ENCODE data around the gene TRPV6.

Gene TRPV6

GRCh38 chr7:142847353-142847752 is 38.2 kb downstream of the TRPV6 start:
- no peak for DNase-seq

GRCh38 chr7:142842251-142842766 is 43.2 kb downstream of the TRPV6 start:
- no peak for DNase-seq

GRCh38 chr7:142838461-142839213 is 46.9 kb downstream of the TRPV6 start:
- peak; percentile 88 for DNase-seq

- DNase-seq = no peak
These were observed 49.1 kb downstream of the TRPV6 start for GRCh38 chr7:142836426-142836825.

- DNase-seq = no peak
These were observed 50.1 kb downstream of the TRPV6 start for GRCh38 chr7:142835487-142835886.

GRCh38 chr7:142833174-142834048 is 52.1 kb downstream of the TRPV6 start:
- DNase-seq = peak; percentile 71

- peak; percentile 24 for DNase-seq
These were observed 53.1 kb downstream of the TRPV6 start for GRCh38 chr7:142832417-142832816.

GRCh38 chr7:142827951-142828500 is 57.5 kb downstream of the TRPV6 start:
- DNase-seq = no peak

GRCh38 chr7:142822714-142823113 is 62.8 kb downstream of the TRPV6 start:
- no peak for DNase-seq

Data from OCI-M1 (cell line).